Measurements from ENCODE around the gene LGALS7B. TPM values are rescaled to one million over a fixed set of nuclear protein-coding genes. Genes with fewer than 3 reads are reported as not detected.

Gene LGALS7B
- total RNA-seq, 4 donors from 2014 or later: not detected

DNA sequence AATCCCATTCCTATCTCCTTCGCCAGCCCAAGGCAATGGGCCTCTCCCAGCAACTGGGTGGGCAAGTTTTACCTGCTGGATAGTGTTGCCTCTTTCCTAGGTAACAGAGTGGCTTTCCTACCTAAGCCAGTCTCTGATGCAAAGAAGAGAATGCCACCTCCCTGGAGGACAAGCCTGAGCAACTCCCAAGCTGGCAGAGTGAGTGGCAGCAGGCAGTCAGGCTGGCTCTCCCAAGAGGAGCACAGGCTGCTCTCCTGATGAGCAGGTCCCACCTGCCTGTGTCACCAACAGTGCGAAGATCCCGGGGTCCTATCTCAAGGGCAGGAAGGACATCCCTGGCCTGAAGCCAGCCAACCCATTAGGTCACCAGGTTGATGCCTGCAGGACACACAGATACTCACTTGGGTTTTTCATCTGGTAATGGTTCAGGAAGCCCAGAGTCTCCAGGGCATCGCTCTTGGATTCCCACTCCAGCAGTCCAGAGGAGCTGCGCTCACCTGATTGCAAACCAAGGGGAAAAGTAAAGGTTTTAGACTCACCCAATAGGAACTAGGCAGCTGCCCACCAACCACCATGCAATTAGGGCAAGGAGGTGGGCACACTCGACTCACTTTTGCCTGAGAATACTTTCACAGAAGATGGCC lies 48.1 kb downstream of the LGALS7B start:
- DNase-seq (ENCODE audit: low spot score) (no peak), ATAC-seq (ENCODE audit: low FRiP score) (no peak)
- TF ChIP-seq, protein P1, sequence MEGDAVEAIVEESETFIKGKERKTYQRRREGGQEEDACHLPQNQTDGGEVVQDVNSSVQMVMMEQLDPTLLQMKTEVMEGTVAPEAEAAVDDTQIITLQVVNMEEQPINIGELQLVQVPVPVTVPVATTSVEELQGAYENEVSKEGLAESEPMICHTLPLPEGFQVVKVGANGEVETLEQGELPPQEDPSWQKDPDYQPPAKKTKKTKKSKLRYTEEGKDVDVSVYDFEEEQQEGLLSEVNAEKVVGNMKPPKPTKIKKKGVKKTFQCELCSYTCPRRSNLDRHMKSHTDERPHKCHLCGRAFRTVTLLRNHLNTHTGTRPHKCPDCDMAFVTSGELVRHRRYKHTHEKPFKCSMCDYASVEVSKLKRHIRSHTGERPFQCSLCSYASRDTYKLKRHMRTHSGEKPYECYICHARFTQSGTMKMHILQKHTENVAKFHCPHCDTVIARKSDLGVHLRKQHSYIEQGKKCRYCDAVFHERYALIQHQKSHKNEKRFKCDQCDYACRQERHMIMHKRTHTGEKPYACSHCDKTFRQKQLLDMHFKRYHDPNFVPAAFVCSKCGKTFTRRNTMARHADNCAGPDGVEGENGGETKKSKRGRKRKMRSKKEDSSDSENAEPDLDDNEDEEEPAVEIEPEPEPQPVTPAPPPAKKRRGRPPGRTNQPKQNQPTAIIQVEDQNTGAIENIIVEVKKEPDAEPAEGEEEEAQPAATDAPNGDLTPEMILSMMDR (IDR thresholded peaks at IDR 0.05): no peak

DNA sequence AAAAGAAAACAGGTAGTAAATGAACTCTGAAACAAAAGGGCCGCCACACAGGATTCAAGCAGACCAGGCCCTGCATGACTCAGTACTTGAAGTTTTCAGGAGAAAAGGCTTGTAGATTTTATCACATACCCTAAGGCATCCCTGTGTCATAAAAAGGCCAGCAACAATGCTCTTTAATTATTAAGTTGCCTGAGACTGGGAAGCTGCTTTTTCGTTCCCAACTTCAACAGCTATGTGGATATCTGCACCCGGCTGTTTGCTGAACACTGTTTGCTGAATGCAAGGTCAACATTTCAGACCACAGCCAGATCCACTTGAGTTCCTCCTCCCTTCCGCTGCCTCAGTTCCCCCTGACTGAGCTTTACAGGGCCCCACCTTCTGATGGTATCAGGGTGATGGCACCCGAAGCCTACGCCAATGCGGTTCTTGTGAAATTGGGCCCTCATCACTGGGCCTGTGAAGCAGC lies 48.7 kb downstream of the LGALS7B start:
- TF ChIP-seq, protein P1 (IDR thresholded peaks at IDR 0.05): no peak
- DNase-seq (ENCODE audit: low spot score) (no peak), ATAC-seq (ENCODE audit: low FRiP score) (no peak)

DNA sequence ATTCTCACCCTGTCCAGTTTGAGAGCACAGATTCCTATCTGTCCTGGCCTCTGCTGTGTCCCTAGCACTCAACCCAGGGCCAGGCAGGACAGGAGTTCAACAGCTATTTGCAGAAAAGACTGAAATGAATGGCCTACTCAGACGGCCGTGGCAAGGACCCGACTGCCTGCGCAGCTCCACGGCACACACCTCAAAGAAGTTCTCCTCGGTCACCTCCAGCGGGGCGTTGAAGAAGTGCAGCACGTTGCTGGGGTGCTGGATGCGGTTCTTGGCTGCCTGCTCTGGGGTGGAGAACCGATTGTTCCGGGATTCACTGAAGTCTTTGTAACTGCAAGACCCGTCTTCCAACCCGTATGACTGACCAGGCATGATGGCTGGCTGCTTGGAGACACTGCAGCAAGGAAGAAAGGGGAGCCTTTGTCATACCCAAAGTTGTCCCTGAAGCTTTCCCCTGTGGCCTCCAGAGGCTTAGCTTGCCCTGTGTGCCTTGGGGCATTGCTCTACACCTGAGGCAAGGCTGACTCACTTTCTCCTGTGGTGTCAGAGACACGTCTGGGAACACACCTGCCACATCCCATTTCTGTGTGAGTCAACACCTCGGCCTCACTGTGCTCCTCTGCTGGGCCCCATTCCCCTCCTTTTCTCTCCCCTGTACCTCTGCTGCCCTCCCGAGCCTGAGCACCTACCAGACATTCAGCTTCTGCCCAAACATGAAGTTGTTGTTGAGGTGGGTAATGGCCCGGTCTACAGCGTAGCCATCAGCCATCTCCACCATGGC lies 49.4 kb downstream of the LGALS7B start:
- TF ChIP-seq, protein P1 (IDR thresholded peaks at IDR 0.05): no peak
- DNase-seq (ENCODE audit: low spot score) (no peak), ATAC-seq (ENCODE audit: low FRiP score) (no peak)

DNA sequence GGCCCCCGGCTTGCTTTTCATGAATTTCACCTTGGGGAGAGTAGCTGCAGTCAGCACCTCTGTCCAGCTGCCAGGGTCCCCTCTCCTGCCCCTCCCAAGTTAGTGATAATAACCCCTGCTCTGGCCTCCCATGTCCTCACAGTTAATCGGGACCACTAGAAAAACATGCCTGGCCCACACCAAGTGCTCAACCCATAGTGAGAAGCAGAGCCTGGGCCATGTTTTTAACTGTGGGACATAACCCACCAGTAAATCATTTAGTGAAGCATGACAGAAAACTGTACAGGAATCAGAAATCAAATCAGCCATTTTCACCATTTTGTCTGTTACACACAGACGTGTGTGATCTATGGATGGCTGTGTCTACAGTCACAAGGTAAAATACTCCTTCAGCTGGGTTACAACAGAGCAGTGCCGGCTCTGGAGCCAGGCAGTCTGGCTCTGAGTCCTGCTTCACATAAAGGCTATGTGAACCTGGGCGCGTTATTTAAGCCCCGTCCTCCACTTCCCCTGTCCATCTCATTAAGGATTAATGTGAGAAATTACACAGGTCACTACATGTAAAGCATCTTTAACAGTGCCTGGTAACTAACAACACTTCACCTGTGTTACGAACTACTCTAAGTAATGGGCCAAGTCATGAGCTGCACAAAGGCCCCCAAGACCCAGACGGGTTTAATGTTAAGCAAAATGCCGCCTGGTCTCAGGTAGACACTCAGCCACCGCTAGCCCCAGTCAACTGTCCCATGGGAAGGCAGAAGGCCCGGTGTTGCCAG lies 50.2 kb downstream of the LGALS7B start:
- ATAC-seq (ENCODE audit: low FRiP score): no peak
- TF ChIP-seq, protein P1 (IDR thresholded peaks at IDR 0.05): no peak
- no peak for DNase-seq (ENCODE audit: low spot score)

DNA sequence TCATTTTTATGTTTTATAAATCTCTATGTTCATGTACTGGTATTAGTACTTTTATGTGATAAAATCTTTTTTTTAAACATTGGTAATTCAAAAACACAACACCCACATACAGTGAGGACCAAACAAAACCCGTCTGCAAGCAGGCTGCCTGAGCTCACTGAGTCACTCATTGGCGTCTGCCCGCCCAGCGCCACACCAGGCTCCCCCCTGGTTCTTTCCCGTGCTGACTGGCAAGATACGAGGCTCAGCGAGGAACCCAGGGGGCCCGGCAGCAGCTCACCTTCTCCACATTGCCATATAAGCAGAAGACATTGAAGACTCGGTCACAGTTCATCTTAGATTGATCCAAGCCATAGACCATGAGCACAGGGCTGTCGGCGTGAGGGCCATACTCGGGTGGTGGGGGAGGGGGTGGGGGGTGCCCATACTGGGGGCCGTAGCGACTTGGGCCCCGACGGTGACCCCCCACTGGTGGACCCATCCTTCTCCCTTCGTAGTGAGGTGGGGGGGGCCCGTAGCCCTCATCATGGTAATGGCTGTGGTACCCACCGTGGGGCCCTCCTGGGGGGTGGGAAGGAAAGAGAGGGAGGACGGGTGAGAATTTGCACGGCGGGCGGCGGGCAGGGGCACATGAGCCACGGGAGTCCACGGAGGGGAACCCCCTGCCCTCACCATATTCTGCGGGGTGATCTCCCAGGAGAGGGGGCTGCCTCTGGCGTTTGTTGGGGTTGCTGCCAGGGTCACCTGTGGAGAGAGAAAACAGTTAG lies 51.0 kb downstream of the LGALS7B start:
- no peak for ATAC-seq (ENCODE audit: low FRiP score)
- TF ChIP-seq, protein P1 (IDR thresholded peaks at IDR 0.05): no peak
- DNase-seq (ENCODE audit: low spot score): no peak

DNA sequence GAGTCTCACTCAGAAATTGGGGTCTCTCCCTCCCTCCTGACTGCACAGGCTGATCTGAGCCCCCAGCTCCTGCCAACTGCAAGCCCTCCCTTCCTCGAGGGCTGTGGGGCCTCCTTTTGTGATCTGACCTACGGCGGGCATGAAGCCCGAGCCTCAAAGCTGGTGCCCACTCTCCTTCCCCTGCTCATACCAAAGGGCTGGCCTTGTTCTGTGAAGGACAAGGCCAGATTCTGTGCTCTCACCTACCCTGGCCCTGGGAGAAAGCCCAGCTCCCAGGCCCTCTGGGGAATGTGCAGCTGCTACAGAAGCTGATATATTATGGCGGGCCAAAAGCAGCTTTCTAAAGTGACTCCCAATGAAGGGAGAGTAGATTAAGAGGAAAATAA lies 51.6 kb downstream of the LGALS7B start:
- DNase-seq (ENCODE audit: low spot score): no peak
- TF ChIP-seq, protein P1 (IDR thresholded peaks at IDR 0.05): no peak
- ATAC-seq (ENCODE audit: low FRiP score): no peak
